Stimulated activated CD8-positive, alpha-beta memory T cell treated with anti-CD3 and anti-CD28 coated beads, Interleukin-15, amount 100 ng/mL, for 24 hours (primary cell): ENCODE data around the gene PIP4K2A.
"Not testable (repeated sequence)": the region's sequence is repeated elsewhere in the genome, so short reads cannot be mapped to it uniquely, and the experiment has no call there.

Source experiments
- DNase-seq: peaks from one replicate; pipeline ENCODE4 v3.0.0-alpha.2; 2020; ENCODE audit warnings: low read depth

PIP4K2A gene

DNA sequence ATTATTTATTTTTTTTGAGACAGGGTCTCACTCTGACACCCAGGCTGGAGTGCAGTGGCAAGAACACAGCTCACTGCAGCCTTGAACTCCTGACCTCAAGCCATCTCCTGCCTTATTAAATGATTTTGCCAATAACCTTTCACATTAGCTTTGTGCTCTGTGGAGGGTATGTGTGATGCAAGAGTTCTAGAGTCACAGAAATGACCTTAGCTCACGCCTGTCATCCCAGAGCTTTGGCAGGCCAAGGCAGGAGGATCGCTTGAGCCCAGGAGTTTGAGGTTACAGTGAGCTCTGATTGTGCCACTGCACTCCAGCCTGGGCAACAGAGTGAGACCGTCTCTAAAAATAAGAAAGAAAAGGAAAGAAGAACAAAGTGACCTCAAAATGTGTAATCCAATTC lies 4.3 kb upstream of the PIP4K2A start:
- not testable (repeated sequence) for DNase-seq

DNA sequence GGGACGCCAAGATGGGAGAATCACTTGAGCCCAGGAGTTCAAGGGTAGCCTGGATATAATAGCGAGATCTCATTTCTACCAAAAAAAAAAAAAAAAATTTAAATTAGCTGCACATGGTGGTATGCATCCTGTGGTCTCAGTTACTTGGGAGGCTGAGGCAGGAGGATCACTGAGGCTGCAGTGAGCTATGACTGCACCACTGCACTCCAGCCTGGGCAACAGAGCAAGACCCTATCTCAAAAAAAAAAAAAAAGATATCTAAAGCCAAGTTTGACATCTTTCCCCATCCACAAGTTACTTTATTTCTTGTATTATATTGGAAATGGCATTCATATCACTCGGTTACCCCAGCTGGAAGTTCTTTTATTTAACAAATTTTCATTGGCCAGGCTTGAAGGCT lies 3.4 kb upstream of the PIP4K2A start:
- DNase-seq, result no peak

DNA sequence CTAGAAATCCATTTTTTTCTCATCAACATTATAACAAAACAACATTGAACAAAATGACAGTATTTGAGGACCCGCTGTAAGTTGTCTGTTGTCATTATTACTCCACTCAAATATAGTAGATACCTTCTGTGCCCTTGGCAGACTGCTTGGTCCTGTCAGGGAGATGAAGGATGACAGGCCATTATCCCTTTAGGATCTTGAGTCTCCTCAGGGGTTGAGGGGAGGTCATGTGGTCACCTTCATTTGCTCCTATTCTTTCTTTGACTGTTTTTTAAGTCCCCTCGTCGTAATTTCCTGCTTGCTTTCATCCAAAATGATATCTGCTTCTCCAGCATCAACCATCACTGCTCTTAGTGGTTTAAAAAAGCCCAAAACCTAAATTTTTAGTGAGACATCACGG lies 2.6 kb upstream of the PIP4K2A start:
- DNase-seq, result no peak

DNA sequence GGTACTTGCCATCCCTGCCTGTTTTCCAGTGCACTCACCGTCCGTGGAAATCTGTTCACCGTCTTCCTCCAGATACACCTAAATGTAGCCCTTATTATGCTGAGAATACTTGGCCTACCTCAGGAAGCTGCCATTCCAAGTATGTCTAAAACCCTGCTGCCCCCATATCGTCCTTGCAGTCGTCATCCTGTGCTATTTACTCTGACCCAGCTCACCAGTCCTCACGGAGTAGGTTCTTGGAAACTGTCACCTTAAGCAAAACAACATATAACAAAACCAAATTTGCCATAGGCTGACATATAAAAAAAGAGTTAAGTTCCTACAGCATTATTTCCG lies 880 bp upstream of the PIP4K2A start:
- no peak for DNase-seq

DNA sequence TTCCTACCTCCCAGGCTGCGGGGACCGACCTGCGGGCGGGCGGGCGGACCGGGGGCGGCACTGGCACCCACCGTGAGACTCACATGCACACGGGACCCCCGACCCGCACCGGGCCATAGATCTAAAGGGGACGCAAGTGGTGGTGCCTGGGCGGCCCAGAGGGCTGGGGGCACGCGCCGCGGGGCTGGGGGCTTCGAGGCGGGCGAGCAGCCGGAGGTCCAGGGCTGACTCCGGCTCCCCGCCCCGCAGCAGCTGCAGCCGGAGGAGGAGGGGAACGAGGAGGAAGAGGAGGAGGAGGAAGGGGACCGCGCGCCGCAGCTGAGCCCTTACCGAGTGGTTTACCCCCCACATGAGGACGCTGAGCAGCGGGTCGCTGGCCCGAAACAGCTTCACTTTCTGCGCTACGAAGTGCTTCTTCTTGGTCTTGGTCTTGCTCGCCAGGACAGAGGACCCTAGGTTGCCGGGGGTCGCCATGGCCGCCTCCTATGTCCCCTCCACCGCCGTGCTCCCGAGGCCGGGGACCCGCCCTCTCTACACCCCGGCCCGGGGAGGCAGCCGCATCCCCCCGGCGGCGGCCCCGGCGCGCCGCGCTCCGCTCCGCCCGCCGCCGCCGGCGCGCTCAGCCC lies 412 bp downstream of the PIP4K2A start:
- DNase-seq, result peak; percentile 10

DNA sequence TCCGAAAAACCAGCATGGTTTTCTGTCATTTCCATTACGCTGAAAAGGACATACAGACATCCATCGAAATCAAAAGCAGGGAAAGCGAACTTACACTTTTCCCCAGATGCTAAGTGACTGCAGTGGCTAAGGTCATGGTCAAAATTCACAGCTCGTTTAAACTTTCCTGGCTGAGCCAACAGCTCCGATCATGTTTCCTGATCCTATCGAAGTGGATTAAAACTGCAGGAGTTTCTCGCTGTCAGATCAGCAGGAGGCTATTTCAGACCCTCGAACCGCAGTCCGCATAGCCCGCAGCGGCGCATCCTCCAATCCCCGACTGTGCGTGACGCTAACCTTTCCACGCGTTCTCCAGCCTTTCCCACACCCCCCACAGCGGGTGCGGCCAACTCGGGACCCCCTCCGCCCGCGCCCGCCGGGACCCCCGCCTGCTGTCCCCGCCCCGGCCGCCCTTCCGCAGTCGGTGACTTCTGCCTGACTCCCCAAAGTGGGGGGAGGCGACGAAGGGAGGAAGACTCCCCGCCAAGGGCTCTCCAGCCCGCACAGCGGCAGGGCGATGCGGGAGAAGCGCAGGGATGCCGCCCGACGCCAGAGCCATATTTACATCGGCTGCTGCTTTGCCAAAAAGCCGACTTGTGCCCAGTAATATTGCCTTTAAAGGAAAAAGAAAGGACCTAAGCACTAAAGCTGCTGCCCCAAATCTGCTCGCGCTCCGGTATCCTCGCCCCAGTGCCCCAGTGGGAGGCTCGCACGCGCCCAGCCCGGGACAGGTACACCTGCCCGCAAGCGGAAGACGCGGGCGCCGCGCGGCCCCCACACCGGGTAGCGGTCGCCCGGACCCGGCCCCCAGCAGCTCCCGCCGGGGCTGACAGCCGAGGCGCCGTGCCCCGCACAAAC lies 1.2 kb downstream of the PIP4K2A start:
- DNase-seq, result no peak

DNA sequence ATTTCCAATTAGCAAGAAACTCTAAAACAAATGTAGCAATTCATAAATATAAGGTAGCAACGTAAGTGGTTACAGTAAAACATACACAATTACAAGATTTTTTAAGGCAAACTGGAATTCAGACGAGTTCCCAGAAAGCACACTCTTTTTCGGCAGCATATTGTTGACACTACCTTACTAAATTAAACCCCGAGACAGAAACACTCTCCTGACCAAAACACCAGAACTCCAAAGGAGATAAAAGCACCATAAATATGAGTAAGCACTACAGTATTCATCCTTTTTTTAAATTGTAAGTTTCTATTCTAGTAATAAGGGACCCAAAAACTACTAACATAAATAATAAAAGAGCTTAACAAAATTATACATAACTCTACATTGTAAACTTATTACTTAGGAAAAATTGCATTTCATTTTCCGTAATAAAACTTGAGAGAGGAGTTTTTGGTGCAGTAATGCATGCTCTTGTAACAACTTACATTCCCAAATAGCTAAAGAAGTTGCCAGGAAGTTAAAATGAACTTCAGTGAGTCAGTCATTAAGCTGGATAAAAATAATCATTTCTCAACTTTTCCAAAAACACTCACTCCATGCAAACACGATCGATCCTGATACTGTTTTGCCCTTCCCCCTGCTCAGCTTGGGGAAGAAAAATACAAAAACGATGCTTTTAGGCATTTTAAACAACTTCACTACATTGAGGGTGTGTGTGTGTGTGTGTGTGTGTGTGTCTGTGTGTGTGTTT lies 2.0 kb downstream of the PIP4K2A start:
- DNase-seq, result no peak

DNA sequence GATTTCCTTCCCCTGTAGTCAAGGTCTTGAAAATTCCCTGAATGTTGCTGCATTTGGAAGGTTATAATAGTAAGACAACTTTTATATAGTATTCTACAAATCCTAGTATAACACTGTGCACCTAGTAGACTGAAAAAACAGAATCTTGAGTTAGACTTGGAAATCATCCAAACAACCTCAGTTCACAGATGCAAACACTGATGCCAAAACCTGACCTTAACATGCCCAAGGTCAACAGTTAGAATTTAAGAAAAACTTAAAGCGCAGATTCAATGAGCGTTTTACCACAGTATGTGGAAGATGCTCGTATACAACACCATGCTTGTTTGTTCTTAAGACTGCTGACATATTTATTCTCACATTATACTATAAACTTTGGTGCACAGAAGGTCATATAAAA lies 3.0 kb downstream of the PIP4K2A start:
- no peak for DNase-seq

DNA sequence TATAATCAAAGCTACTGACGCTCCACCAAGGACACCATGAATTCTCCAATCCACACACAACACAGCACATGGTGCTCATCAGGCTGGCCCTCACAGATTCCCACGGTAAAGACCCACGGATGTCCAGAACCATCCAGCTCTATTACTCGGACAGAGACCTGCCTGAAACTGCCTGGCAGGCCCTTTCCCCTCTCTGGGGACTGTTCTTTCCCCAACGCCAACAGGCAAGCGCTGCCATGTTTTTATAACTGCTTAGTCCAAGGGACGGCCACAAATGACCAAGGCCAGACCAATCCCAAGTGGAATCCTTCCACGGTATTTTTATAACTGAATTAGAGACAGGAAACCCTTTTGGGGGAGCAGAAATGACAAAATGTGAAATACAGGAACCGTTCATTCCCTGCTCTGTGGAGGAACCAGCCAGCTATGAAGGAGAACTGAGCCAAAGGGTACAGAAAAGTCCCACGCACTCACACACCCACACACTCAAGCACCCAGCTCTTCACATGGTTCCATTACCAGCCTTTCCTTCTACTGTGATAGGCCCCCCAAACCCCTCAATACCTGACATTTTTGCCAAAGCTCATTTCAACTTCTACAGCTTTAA lies 4.1 kb downstream of the PIP4K2A start:
- DNase-seq, result no peak

DNA sequence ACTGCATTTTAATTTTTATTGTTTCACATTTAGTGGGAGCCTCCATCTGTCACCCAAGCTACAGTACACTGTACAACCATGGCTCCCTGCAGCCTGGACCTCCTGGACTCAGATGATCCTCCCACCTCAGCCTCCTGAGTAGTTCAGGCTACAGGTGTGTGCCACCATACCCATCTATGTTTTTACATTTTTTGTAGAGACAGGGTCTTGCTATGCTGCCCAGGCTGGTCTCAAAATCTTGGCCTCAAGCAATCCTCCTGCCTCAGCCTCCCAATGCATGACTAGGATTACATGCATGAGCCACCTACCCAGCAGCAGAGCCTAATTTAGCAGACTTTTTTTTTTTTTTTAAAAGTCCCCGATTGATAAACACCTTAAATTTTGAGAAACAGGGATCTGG lies 5.6 kb downstream of the PIP4K2A start:
- no peak for DNase-seq

DNA sequence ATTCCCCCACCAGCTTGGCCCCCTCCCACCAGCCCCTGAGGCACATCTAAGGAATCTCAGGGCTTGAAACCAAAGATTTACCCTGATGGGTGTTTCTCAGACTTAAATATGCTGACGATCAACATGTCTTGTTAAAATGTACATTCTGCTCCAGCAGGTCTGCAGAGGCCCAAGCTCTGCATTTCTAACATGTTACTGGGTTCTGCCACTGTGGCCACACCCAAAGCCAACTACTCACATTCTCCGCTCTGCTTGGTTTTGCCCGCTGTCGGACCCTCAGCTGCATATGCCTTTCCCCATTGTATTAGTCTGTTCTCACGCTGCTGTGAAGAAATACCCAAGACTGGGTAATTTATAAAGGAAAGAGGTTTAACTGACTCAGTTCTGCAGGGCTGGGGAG lies 8.9 kb downstream of the PIP4K2A start:
- no peak for DNase-seq

DNA sequence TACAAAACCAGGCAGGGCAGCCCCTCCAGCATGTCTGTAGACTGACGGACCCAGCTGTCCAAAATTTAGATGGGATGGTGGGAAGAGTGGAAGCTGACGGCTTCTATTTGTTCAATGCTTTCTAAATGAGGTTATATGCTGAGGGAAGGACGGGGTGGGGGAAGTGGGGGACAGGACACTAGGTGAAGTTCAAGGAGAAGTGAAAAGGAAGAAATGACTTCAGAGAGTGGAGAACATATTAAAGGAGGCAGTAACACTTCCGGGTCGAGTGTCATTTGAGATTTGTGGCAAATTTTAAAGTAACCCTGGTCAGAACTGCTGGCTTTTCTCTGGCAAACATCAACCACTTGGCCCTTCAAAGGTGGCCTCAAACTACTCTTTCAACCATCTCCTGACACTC lies 9.4 kb downstream of the PIP4K2A start:
- DNase-seq, result no peak

DNA sequence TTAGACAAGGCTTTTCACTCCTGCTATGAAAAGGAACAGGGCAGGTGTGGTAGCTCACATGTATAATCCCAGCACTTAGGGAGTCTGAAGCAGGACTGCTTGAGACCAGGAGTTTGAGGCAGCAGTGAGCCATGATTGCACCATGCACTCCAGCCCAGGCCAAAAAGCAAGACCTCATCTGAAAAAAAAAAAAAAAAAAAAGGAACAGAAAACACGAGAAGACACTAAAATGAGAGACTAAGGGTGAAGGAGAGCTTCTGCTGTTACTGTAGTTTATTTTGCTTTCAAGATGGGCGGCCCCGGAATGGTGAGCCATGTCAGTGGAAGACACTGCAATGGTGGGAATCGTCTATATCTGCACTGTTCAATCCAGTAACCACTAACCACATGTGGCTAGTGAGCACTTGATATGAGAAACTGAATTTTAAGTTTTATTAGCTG lies 9.9 kb downstream of the PIP4K2A start:
- no peak for DNase-seq

DNA sequence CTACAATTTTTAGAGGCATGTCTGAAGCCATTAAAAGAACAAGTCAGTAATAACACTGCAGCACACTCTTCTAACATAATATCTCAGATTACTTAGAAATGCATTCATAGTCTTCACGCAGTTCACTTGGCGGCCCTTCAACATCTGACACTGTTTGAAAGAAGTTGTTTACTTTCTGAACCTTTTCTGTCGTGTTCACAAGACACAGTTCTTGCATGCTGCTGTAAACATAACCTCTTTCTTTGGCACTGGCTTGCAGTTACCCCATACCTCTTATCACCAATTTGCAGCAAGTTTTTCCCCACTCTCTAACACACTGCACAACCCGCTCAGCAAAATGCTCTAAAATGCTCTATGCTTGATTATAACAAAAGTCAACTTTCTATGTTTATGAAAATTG lies 12.0 kb downstream of the PIP4K2A start:
- no peak for DNase-seq

DNA sequence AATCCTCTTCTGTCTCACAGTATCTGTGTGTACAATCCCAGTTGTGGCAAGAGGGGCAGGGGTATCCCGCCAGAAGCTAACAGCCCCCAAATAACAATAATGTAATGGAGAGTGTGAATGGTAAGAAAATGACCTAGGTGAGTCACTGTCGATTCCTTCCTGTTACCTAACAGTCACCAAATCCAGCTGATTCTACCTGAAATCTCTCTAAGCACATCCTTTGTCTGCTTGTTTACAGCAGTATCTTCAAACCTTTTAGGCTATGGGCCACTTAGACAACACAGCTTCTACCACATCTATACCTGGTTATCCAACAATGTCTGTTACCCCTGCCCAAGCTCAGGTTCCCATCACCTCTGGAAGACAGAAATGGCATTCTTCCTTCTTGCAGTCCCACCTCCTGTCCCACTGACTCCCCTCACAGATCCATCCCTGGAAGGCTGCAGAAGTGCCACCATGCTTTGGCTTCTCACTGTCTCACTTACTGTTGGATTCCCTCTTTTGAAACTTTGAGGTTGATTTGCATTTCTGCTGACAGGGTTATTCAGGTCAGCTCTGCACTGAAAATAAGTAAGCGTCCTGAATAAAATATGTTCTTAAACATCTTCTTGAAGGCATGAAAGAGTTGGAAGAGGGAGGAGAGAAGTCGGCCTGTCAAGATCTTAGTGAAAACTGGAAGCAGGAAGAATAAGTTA lies 13.1 kb downstream of the PIP4K2A start:
- no peak for DNase-seq

DNA sequence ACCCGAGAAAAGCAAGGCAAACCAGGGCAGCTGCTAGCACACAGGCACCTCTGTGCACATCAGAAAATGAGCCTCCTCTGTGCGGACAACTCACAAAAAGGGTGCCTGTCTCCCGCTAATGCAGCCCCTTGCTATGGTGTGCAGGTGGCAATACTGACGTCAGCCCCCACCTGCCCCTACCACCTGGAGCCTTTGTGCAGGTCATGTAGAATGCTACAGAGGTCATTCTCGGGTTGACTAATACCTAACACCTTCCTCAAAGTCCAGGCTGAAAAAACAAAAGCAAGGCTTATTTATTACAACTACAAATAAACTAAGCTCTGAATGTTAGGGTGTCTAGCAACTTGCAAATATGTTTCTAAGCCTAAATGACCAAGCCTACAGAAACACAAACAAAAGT lies 13.9 kb downstream of the PIP4K2A start:
- DNase-seq, result no peak

DNA sequence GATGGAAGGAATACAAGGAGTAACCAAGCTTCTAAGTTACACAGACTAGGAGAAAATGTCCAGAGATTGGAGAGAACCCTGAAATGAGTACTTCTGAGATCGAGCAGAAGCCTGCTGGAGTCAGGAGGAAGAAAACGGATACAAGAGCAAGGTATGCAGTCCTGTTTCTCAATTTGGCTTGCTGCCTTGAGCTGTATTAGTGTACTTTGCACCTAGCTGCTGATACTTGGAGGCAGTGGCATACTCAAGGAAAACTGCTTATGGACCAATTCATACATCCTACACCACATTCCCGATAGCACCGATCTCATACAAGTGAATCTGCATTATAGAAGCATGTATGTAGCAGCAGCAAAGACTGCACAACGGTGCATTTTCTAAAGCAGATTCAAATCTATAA lies 14.4 kb downstream of the PIP4K2A start:
- no peak for DNase-seq

DNA sequence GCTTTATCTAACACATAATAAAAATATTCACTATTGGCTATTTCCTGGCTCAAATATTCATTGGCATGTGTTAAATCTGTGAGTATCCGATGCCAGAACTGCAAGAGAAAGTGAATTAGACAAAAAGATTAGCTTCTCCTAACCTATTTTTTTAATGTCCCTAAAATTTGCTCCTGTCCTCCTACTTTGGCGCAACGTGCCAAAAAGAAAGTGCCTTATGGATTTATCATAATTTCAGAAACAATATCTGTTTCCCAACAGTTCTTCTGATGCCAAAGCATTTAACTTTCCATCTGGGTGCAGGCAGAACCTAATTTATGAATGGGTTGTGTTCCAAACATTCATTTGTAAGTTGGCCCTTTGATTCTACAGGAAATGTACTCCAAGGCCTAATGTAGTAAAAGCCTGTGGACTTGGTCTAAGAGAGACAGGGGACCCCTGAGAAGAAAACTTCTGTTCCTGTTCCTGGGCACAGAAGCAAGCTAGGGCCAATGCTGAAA lies 15.4 kb downstream of the PIP4K2A start:
- no peak for DNase-seq

DNA sequence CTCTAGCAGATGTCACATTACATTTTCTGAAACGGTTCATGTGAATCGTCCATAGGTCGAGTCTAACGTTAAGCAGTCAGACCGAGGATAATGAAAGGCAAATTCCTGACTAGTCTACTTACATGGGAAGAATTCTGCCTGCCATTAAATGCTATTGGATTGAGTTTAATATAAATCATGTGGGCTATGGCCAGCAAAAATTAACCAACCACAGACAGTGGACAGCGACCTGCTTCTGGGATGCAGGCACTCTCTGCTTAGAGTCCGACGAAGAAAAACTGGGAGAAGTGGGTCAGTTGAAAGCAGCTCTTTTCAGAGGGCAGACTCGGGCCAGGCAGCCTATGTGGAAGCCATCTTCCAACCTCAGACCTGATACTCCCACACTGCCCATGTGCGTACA lies 16.6 kb downstream of the PIP4K2A start:
- no peak for DNase-seq

DNA sequence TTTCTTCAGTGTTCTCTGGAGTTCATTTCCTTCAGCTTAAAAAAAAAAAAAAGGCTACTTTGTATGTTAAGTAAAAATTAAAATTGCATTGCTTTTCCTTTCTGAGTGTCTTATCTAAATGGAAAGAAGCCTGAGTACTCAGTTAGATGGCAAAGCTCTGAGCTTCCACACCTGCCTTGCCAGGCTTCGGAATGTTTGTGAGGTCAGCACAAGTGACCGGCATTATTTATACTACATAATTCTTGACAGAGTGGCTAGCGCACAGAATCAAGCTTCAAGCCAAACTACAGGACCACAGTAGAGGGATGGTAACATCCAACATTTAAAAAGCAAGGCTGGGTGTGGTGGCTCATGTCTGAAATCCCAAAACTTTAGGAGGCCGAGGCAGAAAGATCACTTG lies 17.3 kb downstream of the PIP4K2A start:
- no peak for DNase-seq

DNA sequence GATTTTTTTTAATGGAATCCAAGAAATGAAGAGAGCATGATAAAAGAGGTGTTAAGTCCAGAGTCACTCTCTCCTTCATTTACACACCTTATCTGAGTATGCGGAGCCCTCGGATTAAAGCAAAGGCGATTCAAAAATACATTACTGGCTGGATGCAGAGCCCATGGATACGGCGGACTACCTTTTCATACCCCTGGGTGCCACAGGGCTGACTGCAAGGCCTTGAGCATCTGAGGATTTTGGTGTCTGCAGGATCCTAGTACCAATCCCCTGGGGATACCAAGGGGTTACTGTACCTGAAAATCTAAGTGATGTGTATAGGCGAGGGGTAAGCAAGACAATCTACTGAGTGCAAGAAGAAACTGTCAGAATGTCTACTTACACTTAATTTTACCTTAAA lies 20.5 kb downstream of the PIP4K2A start:
- DNase-seq, result no peak

DNA sequence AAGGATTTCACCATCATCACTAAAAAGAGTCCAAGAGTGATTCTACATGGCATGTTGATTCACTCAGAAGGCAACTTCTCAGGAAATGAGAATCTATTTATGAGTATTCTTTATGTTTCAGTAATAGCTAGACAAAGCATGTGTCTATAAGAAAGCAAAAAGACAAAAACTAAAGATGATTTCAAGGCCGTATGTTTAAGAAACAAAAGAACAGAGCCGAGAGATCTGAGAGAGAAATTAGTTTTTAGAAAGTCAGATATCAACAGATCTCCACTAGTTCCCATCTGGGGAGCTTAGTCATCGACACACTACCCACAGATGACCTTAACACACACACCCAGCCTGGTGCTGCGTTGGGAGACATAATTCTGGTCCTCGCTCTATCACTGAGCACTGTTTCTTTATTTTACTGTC lies 21.0 kb downstream of the PIP4K2A start:
- DNase-seq, result no peak
